PC-9 (cell line): ENCODE results near the gene CLUH. TPM values are rescaled to one million over a fixed set of nuclear protein-coding genes. Genes with fewer than 3 reads are reported as not detected.

ENCODE experiments used
- BruUV-seq: library from RNA; stranded (reverse); fragments of 400-500 nt; replicated peaks from 2 replicates; lab custom pipeline; 2021; lab: Mats Ljungman, UMichigan
- CTCF ChIA-PET: fragments of 300-600 bp; sonication (Branson Sonifier 250); formaldehyde crosslinking; loops from one replicate; lab custom pipeline; 2022; ENCODE audit warnings: antibody characterized with exemption; lab: Charles Lee
- POLR2A ChIA-PET: fragments of 300-600 bp; sonication (Branson Sonifier 250); formaldehyde crosslinking; loops from one replicate; lab custom pipeline; 2022; ENCODE audit warnings: antibody characterized with exemption; ENCODE audit not compliant: unreplicated experiment; lab: Charles Lee
- DNase-seq, 2 experiments: peaks; one replicate each; pipeline versions ENCODE4 v3.0.0 to v3.0.0-alpha.2; 2015 to 2022; ENCODE audit warnings: mixed read lengths in 1 of 2
- H2AFZ ChIP-seq: fragments of 200-600 bp; sonication (generic); 2 replicates; pipeline ENCODE4 v1.8.1; 2017; ENCODE audit warnings: antibody characterized with exemption
- H3F3A ChIP-seq: fragments of 200-600 bp; sonication (generic); 2 replicates; pipeline ENCODE4 v1.8.1; 2017; ENCODE audit warnings: antibody characterized with exemption, mild to moderate bottlenecking, low read depth; ENCODE audit not compliant: insufficient read depth
- H3K27ac ChIP-seq: fragments of 200-600 bp; sonication (generic); 2 replicates; pipeline ENCODE4 v1.6.1; 2016; ENCODE audit warnings: mixed run types
- H3K27me3 ChIP-seq: fragments of 200-600 bp; sonication (generic); 2 replicates; pipeline ENCODE4 v1.6.1; 2016; ENCODE audit warnings: low read depth, mixed run types; ENCODE audit not compliant: insufficient read depth
- H3K36me3 ChIP-seq: fragments of 200-600 bp; sonication (generic); 2 replicates; pipeline ENCODE4 v1.6.1; 2016; ENCODE audit warnings: low read depth, mixed run types
- H3K4me1 ChIP-seq: fragments of 200-600 bp; sonication (generic); replicated peaks from 2 replicates; pipeline ENCODE4 v1.6.1; 2016; ENCODE audit warnings: mixed run types; ENCODE audit not compliant: insufficient read depth
- H3K4me2 ChIP-seq: fragments of 200-600 bp; sonication (generic); 2 replicates; pipeline ENCODE4 v1.6.1; 2017; ENCODE audit warnings: mixed run types
- H3K4me3 ChIP-seq: fragments of 200-600 bp; sonication (generic); 2 replicates; pipeline ENCODE4 v1.6.1; 2016; ENCODE audit warnings: mixed run types
- H3K79me2 ChIP-seq: fragments of 200-600 bp; sonication (generic); 2 replicates; pipeline ENCODE4 v1.6.1; 2017; ENCODE audit warnings: low read depth, mixed run types
- H3K9me2 ChIP-seq: fragments of 200-600 bp; sonication (generic); 2 replicates; pipeline ENCODE4 v1.8.1; 2017; ENCODE audit warnings: mild to moderate bottlenecking; ENCODE audit not compliant: insufficient read depth
- H3K9me3 ChIP-seq: fragments of 200-600 bp; sonication (generic); 2 replicates; pipeline ENCODE4 v1.8.1; 2016; ENCODE audit warnings: low read depth; ENCODE audit not compliant: insufficient read depth
- H4K20me1 ChIP-seq: fragments of 200-600 bp; sonication (generic); 2 replicates; pipeline ENCODE4 v1.8.1; 2017; ENCODE audit not compliant: insufficient read depth
- EZH2 ChIP-seq: fragments of 200-600 bp; sonication (generic); IDR thresholded peaks from 2 replicates; pipeline ENCODE4 v1.8.0; 2017; ENCODE audit warnings: antibody characterized with exemption, low read depth
- intact Hi-C: fragments of 100-400 bp; cut with micrococcal nuclease; formaldehyde crosslinking; loops from one replicate; pipeline ENCODE4 v1.10.0; 2022; ENCODE audit not compliant: unreplicated experiment
- total RNA-seq: library from RNA; stranded (reverse); gene quantifications from 2 replicates; pipeline ENCODE4 v1.2.3, GENCODE V29; 2021
- TF ChIP-seq, protein P1 (sequence below): fragments of 200-600 bp; sonication (generic); conservative IDR thresholded peaks from 2 replicates; pipeline ENCODE4 v1.6.1; 2017; ENCODE audit warnings: mixed run types, antibody characterized with exemption, mild to moderate bottlenecking, moderate library complexity

CLUH gene
- total RNA-seq, 1 experiment from 2014 or later, result 142 TPM

DNA sequence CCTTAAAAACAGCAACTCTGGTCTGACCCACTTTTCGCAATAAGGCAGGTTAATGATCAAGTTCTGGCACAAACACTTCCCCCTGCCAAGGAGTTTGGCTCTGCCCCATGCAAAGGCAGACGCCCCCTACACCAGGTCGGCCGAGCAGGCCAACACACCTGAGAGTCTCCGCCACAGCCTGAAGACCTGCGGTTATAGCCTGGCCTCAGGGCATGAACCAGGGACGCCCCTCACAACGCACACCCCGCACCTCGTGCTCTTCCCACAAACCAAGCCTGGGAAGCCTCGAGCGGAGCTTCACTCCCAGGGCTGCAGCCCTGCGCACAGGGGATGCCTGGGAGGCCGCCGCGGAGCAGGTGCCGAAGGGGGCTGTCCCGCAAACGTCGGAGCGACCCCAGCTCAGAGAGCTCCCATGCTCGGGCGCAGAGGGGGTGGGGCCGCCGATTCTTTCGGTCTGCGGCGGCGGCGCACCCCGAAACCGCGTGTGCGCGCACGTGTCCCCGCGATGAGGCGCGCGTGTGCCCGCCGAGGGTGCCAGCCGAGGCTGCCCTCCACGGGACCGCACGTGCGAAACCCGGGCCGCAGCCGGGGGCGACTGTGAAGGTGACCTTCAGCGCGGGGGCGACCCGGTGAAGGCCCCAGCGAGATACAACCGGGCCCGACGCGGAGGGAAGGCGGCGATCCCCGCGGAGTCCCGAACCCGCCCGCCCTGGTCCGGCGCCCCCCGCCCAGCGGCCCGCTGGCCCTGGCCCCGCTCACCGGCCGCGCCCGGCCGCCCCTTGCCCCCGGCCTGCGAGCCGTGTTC lies 559 bp downstream of the CLUH start:
- H2AFZ ChIP-seq, result peak overlapping the region; percentile 12; the same call in 1 of the 2 replicates
- peaks cover 53% of the 10 kb centered on the region for H3K79me2 ChIP-seq
- no peaks in the 10 kb centered on the region for H3K9me3 ChIP-seq
- peaks cover 27% of the 10 kb centered on the region; the same call in 1 of the 2 replicates for H3K4me1 ChIP-seq
- no peaks in the 10 kb centered on the region for H3K9me2 ChIP-seq
- no peaks in the 10 kb centered on the region for H3K27me3 ChIP-seq
- BruUV-seq, result no TSS peak
- intact Hi-C loops, result loop anchor here (5.0 kb wide), 1 partner anchor 926 kb away; the partner anchor contains the start of genes CTNS and SHPK
- TF ChIP-seq EZH2, result no peak
- TF ChIP-seq, protein P1, sequence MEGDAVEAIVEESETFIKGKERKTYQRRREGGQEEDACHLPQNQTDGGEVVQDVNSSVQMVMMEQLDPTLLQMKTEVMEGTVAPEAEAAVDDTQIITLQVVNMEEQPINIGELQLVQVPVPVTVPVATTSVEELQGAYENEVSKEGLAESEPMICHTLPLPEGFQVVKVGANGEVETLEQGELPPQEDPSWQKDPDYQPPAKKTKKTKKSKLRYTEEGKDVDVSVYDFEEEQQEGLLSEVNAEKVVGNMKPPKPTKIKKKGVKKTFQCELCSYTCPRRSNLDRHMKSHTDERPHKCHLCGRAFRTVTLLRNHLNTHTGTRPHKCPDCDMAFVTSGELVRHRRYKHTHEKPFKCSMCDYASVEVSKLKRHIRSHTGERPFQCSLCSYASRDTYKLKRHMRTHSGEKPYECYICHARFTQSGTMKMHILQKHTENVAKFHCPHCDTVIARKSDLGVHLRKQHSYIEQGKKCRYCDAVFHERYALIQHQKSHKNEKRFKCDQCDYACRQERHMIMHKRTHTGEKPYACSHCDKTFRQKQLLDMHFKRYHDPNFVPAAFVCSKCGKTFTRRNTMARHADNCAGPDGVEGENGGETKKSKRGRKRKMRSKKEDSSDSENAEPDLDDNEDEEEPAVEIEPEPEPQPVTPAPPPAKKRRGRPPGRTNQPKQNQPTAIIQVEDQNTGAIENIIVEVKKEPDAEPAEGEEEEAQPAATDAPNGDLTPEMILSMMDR, result no peak
- peak overlapping the region; percentile 63 for H3K27ac ChIP-seq
- peak overlapping the region; percentile 82 for H3K4me3 ChIP-seq
- peaks cover 49% of the 10 kb centered on the region for H4K20me1 ChIP-seq
- ChIA-PET POLR2A (interaction anchor here (0.6 to 0.7 kb wide), 3 partner anchors 13 to 196 kb away, joined by 3 to 11 read pairs (median 4); no protein-coding TSS in a partner anchor), CTCF (no interaction called here)
- no peaks in the 10 kb centered on the region for H3K36me3 ChIP-seq
- H3F3A ChIP-seq, result peaks cover 8% of the 10 kb centered on the region; the same call in 1 of the 2 replicates
- H3K4me2 ChIP-seq, result peak overlapping the region; percentile 96
- peak in 1 of 2 experiments; percentile 46 for DNase-seq

DNA sequence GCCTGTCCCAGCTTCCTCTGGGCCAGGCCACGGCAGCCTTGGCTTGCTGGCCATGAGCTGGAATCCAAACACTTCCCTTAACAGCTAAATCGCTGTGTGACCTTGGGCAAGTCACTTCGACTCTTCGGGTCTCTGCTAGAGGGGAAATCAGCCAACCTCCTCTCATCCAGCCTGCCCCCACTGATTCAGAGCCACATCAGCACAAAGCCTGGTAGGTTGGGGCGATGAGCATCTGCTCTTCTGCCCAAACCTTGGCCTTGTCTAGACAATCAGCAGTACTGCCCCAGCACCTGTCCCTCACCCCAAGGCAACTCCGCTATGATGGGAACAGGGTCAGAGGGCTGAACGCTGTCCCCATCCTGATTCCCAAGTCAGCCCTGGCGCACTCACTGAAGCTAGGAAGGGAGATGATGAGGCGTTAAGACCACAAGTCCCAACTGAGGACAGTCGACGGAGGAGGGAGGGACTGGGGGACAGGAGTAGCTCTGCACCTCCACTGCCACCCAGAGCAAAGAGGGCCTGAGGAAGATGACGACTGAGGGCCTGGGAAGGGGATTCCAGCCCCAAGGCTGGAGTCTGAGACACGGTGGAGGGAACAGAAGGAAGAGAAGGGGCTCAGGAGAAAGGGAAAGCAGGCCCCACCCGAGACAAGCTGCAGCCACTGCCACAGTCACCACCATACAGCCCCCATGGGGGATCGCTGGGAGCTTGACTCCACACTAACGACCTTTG lies 1.3 kb downstream of the CLUH start:
- Histone ChIP-seq H3F3A (peaks cover 8% of the 10 kb centered on the region; the same call in 1 of the 2 replicates), H3K4me2 (peak overlapping the region; percentile 96), H3K9me3 (no peaks in the 10 kb centered on the region), H3K27me3 (no peaks in the 10 kb centered on the region), H4K20me1 (peaks cover 57% of the 10 kb centered on the region), H3K9me2 (no peaks in the 10 kb centered on the region), H3K27ac (peak overlapping the region; percentile 63), H3K4me1 (peaks cover 27% of the 10 kb centered on the region; the same call in 1 of the 2 replicates), H2AFZ (no peak overlapping the region), H3K79me2 (peaks cover 60% of the 10 kb centered on the region), H3K36me3 (no peaks in the 10 kb centered on the region), H3K4me3 (peak overlapping the region; percentile 82)
- POLR2A ChIA-PET, result interaction anchor here (0.6 to 0.7 kb wide), 6 partner anchors 14 to 303 kb away, joined by 3 to 11 read pairs (median 4); no protein-coding TSS in a partner anchor
- CTCF ChIA-PET, result interaction anchor here (1.1 kb wide), 1 partner anchor 35 kb away, joined by 6 read pairs; no protein-coding TSS in a partner anchor
- intact Hi-C loops, result loop anchor here (5.0 kb wide), 1 partner anchor 927 kb away; the partner anchor contains the start of genes CTNS and SHPK
- peak in 1 of 2 experiments; percentile 34 for DNase-seq
- BruUV-seq, result TSS peak; percentile 72
- TF ChIP-seq EZH2, result no peak

DNA sequence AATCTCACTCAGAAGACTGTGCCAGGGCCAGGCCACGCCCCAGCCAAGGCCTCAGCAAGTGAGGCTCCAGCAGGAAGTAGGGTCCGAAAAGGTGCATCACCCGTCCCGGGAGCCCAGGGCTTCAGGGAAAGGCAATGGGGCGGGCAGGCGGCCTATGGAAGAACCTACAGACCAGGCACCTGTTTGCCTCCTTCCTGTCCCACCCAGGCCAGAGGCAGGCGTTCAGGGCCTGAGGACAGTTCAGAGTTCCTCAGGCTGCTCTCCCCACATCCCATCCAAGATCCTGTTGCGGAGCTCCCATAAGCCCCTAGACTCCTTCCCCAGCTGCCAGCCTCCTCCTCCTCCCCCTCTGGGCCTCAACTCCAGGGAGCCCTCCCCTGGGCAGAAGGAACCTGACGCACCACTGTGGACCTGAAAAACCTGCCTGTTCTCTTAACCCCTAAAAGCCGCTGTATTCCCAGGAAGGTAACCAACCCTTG lies 2.3 kb downstream of the CLUH start:
- H3F3A ChIP-seq, result peaks cover 8% of the 10 kb centered on the region; the same call in 1 of the 2 replicates
- no peaks in the 10 kb centered on the region for H3K36me3 ChIP-seq
- intact Hi-C loops, result no loop called here
- no peak overlapping the region for H2AFZ ChIP-seq
- TF ChIP-seq, protein P1, result no peak
- no peak for TF ChIP-seq EZH2
- H3K4me2 ChIP-seq, result peak overlapping the region; percentile 96
- BruUV-seq, result no TSS peak
- peak overlapping the region; percentile 82 for H3K4me3 ChIP-seq
- DNase-seq, result peak; percentile 76 to 83
- peak overlapping the region; percentile 63 for H3K27ac ChIP-seq
- no peaks in the 10 kb centered on the region for H3K9me3 ChIP-seq
- peaks cover 27% of the 10 kb centered on the region; the same call in 1 of the 2 replicates for H3K4me1 ChIP-seq
- H3K9me2 ChIP-seq, result no peaks in the 10 kb centered on the region
- ChIA-PET POLR2A (interaction anchor here (0.5 kb wide), 1 partner anchor 162 kb away, joined by 15 read pairs; no protein-coding TSS in a partner anchor), CTCF (interaction anchor here (1.1 kb wide), 1 partner anchor 33 kb away, joined by 6 read pairs; no protein-coding TSS in a partner anchor)
- no peaks in the 10 kb centered on the region for H3K27me3 ChIP-seq
- peaks cover 67% of the 10 kb centered on the region for H4K20me1 ChIP-seq
- H3K79me2 ChIP-seq, result peaks cover 71% of the 10 kb centered on the region
